ENCODE measurements around the gene EVC. TPM values are rescaled to one million over a fixed set of nuclear protein-coding genes. Genes with fewer than 3 reads are reported as not detected.

Gene EVC
- total and polyA plus RNA-seq, 2 of the 8 experiments (the other 6 are each of a cell fraction or from before 2014, with no cell fraction given) = 2.6 to 9.8 TPM

- TF ChIP-seq ATF3 (IDR thresholded peaks at IDR 0.05; ENCODE audit: insufficient read depth, low read depth, low read length) = no peak
- no peak for TF ChIP-seq RFX5 (IDR thresholded peaks at IDR 0.05; ENCODE audit: borderline replicate concordance, low read depth, low read length)
- TF ChIP-seq SIX5 (IDR thresholded peaks at IDR 0.05; ENCODE audit: low read depth, low read length) = no peak
- no peak for TF ChIP-seq YY1 (IDR thresholded peaks at IDR 0.05; ENCODE audit: low read depth, low read length)
- no peak for TF ChIP-seq SIRT6 (IDR thresholded peaks at IDR 0.05; ENCODE audit: low read length)
- TF ChIP-seq TAF7 (optimal IDR thresholded peaks at IDR 0.05; ENCODE audit: borderline replicate concordance, low read depth, low read length) = no peak
- TF ChIP-seq, protein P1, sequence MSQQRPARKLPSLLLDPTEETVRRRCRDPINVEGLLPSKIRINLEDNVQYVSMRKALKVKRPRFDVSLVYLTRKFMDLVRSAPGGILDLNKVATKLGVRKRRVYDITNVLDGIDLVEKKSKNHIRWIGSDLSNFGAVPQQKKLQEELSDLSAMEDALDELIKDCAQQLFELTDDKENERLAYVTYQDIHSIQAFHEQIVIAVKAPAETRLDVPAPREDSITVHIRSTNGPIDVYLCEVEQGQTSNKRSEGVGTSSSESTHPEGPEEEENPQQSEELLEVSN (IDR thresholded peaks at IDR 0.05) = no peak
- TF ChIP-seq EZH2 (IDR thresholded peaks at IDR 0.05; ENCODE audit: low read depth, low read length, severe bottlenecking) = no peak
Measured at GRCh38 chr4:5716391-5716790, 5.4 kb downstream of the EVC start (continued).

Data from H1 (cell line).